HG02642 (cell line): Measurements from ENCODE around the gene ZNF24.

Experiments
- ATAC-seq: cut with Tn5 transposase; IDR thresholded peaks from one replicate; pipeline ENCODE4 v1.9.1; 2021; ENCODE audit warnings: mild to moderate bottlenecking; ENCODE audit not compliant: unreplicated experiment, poor library complexity

The ZNF24 gene

DNA sequence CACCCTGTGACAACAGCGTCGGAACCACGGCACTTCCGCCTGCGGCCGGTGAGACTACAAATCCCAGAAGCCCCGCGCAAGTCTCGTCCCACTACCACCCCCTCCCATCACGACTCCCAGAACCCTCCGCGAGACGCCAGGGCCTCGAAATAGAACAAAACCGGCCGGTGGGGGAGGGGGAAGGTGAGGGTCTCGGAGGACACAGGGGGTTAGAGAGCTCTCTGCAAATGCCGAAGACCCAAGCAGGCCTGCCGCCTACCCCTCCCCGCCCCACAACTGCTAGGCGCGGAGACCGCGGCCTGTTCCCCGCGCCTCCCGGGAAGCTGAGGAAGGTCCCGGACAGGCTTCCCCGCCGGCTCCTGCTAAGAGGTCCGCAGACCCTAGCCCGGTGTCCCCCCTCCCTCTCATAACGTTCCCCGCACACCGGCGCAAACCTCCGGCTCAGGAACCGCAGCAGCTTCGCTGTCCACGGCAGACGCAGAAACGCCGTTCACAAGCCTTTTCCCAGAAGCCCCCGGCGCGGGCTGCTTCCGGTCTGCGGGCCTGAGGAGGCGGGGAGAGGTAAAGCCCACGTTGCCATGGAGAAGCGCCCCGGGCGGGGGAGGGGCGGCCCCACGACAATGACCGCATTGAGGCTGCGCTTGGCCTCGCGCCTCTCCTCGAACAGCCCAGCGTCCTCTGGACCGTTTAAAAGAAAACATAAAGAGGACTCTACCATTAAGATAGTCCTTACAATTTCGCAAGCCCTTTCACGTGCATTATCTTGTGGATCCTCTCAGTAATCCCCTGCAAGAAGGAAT lies at the start of gene ZNF24:
Gene ZNF24 (minus strand): TSS at position 485 of the 800 bp plus-strand sequence. CDS start 3,770 bp downstream, outside the sequence.
- ATAC-seq: peak; percentile 94

DNA sequence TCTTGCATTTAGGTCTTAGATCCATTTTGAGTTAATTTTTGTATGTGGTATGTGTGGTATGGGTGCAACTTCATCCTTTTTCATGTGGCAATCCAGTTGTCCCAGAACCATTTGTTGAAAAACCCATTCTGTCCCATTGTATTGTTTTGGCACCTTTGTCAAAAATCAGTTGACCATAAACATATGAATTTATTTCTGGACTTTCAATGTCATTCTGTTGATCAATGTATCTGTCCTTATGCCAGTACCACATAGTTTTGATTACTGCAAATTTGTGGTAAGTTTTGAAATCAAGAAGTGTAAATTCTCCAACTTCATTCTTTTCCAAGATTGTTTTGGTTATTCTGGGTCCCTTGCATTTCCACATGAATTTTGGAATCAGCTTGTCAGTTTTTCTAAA lies 49.5 kb upstream of the ZNF24 start:
- ATAC-seq: no peak

DNA sequence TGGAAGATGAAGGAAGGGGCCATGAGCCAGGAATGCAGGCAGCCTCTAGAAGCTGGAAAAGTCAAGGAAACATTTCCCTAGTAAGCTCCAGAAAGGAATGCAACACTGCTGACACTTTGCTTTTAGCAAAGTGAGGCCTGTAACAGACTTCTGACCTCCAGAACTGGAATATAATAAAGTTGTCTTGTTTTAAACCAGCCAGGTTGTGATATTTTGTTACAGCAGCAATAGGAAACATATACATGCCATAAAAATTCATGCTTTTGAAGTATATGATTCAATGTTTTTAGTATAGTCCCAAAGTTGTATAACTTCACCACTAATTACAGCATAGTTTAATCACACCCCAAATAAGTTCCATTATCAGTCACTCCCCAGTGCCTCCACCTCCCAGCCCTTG lies 48.2 kb upstream of the ZNF24 start:
- no peak for ATAC-seq

DNA sequence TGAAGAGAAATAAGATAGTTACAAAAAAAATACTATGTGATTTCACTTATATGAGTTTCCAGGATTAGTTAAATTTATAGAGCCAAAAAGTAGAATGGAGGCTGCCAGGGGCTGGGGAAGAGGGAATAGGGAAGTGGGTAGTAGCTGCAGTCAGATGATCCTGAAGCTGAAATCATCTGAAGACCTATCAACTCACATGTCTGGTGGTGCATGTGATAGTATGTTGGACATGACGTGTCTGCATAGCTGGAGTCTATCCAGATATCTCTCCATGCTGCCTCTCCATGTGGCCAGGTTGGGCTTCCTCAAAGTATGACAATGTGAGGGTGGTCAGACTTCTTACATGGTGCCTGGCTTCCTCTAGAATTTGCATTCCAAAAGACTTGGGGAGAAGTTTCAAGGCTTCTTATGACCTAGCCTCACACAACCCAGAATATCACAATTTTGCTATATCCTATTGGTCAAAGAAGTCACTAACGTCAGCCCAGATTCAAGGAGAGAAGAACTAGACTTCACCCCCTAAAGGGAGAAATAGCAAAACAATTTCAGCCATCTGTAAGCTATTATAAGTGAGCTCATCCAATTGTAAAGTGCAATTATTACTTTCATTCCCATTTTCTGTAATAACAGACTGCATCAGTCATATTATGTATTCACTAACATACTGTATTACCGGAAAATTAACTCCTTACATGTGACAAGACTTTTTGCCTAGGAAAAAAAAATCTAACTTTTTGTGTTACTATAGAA lies 46.9 kb upstream of the ZNF24 start:
- no peak for ATAC-seq

DNA sequence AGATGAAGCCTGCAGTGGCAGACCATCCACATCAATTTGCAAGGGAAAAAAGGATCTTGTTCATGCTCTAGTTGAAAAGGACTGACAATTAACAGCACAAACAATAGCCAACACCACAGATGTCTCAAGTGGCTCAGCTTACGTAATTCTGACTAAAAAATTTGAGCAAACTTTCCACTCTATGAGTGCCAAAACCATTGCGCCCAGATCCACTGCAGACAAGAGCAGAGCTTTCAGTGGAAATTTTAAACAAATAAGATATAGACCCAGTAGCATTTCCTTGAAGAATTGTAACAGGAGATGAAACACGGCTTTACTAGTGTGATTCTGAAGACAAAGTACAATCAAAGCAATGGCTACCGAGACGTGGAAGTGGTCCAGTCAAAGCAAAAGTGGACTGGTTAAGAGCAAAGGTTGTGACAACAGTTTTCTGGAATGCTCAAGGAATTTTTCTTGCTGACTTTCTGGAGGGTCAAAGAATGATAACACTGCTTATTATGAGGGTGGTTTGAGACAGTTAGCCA lies 44.9 kb upstream of the ZNF24 start:
- no peak for ATAC-seq

DNA sequence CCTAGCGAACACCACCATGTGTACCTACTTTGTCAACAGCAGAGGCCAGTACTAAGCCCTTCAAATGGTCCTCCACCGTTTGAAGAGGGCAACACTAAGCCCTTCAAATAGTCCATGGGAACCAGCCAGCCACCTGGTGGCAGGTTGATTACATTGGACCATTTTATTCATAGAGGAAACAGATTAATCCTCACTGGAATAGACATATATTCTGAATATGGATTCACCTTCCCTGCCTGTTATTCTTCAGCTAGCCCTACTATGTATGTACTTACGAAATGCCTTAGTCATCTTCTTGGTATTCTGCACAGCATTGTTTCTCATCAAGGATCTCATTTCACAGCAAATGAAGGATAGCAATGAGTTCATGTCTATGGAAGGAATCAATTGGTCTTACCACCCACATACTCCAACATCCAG lies 42.9 kb upstream of the ZNF24 start:
- ATAC-seq: peak; percentile 26

DNA sequence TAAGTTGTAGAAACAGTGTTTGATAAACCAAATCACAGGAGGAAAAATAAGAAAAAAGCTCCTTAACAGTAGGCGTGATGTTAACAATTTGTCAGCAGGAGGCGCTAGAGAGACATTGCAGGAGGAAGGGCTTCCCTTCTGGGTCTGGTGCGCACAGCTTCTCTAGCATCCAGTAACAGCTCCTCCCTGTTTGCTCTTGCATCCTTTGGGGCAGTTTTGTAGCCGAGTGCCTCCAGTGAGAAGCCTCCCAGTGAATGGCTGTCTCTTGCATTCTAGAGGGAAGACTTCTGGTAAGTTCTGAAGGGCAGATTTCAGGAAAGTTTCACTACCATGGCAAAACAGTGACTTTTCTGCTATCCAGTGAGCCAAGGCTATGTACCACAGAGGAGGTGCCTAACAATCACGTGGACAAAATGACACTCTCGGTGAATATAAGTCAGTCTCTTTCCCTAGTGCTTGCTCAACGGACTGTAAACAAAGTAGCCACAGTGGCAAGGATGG lies 42.4 kb upstream of the ZNF24 start:
- peak; percentile 77 for ATAC-seq

DNA sequence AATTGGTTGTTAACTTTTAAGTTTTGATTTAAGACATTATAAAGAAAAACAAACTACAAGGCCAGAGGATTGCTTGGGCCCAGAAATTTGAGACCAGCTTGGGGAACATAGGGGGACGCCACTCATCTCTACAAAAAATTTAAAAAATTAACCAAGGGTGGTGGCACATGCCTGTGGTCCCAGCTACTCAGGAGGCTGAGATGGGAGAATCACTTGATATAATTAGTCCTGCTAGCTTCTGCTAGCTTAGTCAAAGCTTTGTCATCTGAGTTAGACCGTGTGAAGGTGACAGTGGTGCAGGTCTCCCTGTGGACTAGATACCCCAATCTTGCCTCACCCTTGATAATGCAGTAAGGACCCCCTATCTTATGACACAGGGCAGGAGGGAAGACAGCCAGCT lies 38.9 kb upstream of the ZNF24 start:
- no peak for ATAC-seq

DNA sequence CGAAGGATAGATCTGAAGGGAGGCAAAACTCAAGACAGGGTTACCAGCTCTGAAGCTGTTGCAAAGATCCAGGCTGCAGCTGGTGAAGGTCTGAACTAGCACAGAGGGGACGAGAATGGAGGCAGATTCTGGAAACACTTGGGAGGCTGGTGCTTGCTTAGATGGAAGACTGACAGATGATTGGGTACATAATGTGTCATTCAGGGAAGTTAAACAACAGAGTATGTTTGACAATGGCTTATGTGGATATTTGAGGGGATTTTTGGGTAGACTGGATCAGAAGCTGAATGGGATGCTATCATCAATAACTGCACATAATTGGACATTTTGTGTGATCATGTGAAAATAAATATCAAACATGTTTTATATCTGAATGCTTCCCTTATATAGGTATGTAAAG lies 35.2 kb upstream of the ZNF24 start:
- ATAC-seq: no peak

DNA sequence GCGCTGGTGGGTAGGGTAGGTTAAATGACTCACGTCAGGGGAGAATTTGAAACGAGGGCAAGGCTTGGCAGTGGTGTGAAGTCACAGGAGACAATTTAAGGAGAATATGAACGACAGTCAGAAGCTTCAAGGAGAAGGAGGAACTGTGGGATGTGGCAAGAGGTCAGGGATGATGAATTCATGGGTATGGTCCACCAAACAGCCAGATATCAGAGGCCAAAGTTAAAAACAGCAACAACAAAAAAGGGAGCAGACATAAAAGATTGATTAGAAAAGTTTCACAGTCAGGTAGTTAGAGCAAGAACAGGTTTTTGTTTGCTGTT lies 34.3 kb upstream of the ZNF24 start:
- no peak for ATAC-seq

DNA sequence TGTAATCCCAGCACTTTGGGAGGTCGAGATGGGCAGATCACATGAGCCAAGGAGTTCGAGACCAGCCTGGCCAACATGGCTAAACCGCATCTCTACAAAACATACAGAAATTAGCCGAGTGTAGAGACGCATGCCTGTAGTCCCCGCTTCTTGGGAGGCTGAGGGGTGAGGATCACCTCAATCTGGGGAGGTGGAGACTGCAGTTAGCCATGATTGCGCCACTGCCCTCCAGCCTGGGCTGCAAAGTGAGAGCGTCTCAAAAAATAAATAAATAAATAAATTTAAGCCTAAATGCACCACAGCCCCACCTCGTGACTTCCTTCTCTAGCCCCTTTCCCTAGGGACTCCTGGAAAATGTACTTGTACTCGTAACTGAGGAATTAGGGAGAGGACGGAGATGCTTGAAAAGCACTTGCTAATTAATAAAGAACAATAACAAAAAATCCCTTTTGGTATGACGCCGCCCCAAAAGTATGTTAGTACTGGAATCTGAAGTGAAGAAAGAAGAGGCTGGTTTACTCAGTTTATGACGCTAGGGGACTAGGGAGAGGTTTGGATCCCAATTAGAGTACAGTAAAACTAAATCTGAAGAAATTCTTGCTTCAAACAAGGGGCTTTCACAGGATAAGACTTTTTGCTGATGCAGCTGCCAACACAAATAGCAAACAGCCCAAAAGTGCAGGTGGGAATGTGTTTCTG lies 33.8 kb upstream of the ZNF24 start:
- ATAC-seq: no peak

DNA sequence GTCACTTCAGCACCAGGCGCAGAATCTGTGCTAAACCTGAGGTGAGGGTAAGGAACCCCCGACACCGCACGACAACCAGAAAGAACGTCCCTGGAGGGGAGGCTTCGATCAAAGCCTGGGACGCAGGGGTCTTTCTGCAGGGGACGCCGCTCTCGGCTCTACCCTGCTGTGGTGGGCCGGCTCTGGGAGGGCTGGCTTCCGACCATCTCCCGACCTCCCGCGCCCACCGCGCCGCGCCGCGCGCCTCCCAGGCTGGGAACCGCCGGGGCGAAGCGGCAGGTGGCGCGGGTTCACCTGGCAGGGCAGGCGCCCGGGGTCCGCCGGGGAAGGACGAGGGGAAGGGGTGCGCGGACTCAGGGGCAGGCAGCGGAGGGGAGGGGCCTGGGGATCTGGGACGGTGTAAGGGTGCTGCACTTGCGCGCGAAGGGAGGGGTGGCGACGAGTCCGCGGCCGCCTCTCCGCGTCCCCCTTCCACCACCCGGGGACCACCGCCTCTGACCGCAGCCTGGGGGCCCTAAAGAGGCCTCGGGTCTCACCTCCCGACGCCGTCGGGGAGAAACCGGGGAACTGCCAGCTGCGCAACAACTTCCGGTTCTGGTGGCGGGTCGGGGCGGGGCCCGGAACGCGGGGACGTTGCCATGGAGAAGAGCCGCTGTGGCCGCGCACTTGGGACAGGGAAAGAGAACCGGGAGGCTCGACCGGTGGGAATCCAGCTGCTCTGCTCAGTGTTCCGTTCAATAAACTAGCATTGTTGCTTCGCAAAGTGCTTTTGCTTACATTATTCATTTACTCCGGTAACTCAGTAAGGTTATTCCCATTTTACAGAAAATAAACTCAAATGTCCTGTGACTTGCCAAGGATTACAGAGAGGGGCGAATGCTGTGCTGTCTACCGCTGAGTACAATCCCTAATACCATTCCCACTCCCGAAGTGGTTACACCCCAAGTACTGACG lies 32.8 kb upstream of the ZNF24 start, which contains the start of gene ZNF396:
Gene ZNF396 (minus strand): TSS at position 596 of the 954 bp plus-strand sequence. CDS start 3,045 bp downstream, outside the sequence.
- peak; percentile 88 for ATAC-seq

DNA sequence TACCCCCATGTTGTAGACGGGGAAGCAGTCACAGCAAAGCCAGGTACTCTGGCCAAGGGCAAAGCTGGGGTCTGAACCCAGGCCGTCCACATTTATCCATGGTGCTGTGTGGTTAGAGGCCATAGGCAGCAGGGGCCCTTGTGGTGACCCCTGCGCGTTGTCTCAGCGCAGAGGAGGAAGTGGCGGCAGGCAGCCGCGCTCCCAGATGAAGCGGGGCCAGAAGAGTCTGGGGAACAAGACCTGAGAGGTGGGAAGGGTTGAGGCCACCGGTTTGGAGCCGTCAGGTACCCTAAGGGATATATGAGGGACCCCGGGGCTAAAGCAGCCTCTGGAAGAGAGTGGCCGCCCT lies 32.1 kb upstream of the ZNF24 start:
- peak; percentile 53 for ATAC-seq

DNA sequence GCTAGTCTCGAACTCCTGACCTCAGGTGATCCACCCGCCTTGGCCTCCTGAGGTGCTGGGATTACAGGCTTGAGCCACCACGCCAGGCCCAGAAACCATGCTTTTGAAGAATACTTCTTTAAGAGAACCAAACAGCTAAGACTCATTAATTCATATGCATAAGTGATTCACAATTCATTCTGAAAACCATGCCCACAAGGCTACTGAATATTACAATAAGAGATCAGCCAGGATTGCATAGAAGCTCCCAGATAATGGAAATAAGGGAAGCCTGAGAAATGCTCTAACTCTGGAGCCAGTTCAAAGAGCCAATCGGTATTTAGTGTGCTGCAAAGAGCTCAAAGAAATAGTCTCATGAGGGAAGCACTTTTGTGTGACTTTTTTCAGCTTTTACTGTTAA lies 30.5 kb upstream of the ZNF24 start:
- no peak for ATAC-seq

DNA sequence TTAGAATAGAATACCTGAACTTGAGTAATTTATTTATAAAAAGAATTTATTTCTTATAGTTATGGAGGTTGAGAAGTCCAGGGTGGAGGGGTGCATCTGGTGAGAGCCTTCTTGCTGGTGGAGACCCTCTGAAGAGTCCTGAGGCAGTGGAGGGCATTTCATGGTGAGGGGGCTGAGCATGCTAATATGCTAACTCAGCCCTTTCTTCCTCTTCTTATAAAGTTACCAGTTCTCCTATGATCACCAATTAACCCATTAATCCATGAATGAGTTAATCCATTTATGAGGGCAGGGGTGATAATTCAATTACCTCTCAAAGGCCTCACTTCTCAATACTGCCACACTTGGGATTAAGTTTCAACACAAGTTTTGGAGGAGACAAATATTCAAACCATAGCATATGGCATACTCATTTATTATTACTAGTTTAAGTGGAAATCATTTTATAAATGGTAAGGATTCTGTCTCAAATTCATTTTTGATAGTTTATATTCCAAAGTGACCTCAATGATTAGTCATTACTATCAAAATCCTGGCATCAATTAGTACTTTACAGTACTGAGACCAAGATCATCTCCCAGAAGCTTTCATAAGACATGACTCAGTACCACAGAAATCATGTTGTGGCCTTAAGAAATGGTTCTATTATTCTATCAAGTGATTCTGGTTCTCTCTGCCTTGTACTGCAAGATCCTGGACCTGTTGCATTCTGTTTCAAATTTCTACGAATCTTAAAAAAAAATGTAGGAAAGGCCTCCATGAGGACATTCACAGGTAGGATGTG lies 27.4 kb upstream of the ZNF24 start:
- no peak for ATAC-seq

DNA sequence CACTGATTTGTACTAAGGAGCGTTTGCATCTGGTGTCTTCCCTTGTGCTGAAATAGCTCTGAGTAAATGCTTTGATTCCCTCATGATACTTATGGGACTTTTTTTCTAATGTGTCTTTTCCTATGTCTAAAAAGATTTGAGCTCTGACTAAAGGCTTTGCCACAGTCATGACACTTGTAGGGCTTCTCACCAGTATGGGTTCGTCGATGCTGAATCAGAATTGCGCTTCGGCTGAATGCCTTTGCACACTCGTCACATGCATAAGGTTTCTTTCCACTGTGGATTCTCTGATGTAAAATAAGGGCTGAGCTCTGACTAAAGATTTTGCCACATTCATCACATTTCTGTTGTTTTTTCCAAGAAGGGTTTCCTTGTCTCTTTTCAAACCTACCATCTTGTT lies 24.9 kb upstream of the ZNF24 start:
- ATAC-seq: no peak

DNA sequence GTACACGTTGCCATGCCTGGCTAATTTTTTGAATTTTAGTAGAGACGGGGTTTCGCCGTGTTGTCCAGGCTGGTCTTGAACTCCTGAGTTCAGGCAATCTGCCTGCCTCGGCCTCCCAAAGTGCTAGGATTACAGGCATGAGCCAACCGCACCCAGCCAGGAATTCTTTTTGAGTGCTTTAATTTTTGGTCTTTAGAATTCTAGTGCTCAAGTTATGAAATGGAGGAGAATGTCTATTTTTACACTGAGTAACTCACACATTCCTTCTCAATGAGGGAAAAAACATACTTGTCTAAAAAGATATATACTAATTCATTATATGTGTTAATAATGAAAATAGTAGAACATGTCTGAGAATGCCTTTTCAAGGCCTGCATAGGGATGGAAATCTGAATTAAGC lies 24.4 kb upstream of the ZNF24 start:
- no peak for ATAC-seq

DNA sequence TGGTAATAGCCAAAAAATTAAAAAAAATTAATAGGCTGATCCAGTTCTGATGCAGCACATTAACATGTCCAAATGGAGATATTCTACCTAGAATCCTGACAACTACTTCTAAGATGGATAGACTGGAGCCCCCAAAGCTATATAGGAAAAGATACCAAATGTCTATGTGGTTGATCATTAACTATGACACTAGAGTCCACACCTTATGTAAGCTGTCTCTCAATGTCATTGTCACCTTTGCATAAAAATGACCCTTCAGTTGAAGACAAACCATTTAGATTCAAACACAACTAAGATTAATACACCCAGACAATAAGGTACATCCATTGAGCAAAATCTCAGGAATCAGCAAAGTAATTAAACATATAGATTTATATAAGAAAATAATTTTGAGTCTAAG lies 18.3 kb upstream of the ZNF24 start:
- no peak for ATAC-seq
